Sigmoid colon (tissue), 7 donors: ENCODE data around the gene TMEM11. TPM values are rescaled to one million over a fixed set of nuclear protein-coding genes. Genes with fewer than 3 reads are reported as not detected.
A peak's percentile ranks its signal among the peaks of the same experiment; 100 is the strongest.
"Not testable (repeated sequence)": the region's sequence is repeated elsewhere in the genome, so short reads cannot be mapped to it uniquely, and the experiment has no call there.

Experiments used
- DNase-seq: peaks from one replicate; pipeline ENCODE4 v3.0.0-alpha.2; 2019
- H3K27ac ChIP-seq, 4 donors: fragments of 200-600 bp; sonication (generic); one replicate each; pipeline ENCODE4 v1.5.1; 2016 to 2019; ENCODE audit warnings: mild to moderate bottlenecking in 1 of 4
- H3K27me3 ChIP-seq, 3 donors: fragments of 200-600 bp; sonication (generic); one replicate each; pipeline ENCODE4 v1.5.1; 2019; ENCODE audit warnings: mild to moderate bottlenecking in 1 of 3
- H3K36me3 ChIP-seq, 4 donors: fragments of 200-600 bp; sonication (generic); one replicate each; pipeline ENCODE4 v1.5.1; 2016 to 2019
- H3K4me1 ChIP-seq, 4 donors: fragments of 200-600 bp; sonication (generic); one replicate each; pipeline ENCODE4 v1.5.1; 2017 to 2019
- H3K4me3 ChIP-seq, 4 donors: fragments of 200-600 bp; sonication (generic); one replicate each; pipeline ENCODE4 v1.5.1; 2017 to 2019; ENCODE audit warnings: mild to moderate bottlenecking in 2 of 4, moderate library complexity in 1 of 4
- H3K9me3 ChIP-seq, 4 donors: fragments of 200-600 bp in 3 of 4; sonication (generic) in 3 of 4; one replicate each; pipeline versions ENCODE4 v1.5.1 to v1.6.1; 2013 to 2019
- EP300 ChIP-seq, 4 donors: sonication (generic); formaldehyde crosslinking; IDR thresholded peaks; one replicate each; pipeline ENCODE4 v1.6.1; 2017; ENCODE audit warnings: antibody characterized with exemption in 4 of 4
- POLR2A ChIP-seq, 2 donors: fragments of 450-650 bp; IDR thresholded peaks; one replicate each; pipeline ENCODE4 v1.6.1; 2016; ENCODE audit warnings: antibody characterized with exemption in 2 of 2, mild to moderate bottlenecking in 2 of 2, moderate library complexity in 2 of 2
- POLR2AphosphoS5 ChIP-seq, 4 donors: sonication (generic); formaldehyde crosslinking; IDR thresholded peaks; one replicate each; pipeline ENCODE4 v1.6.1; 2017; ENCODE audit warnings: antibody characterized with exemption in 4 of 4
- WGBS, 2 donors: extraction: QIAGEN DNeasy Blood & Tissue Kit; methylation state at CpG; one replicate each; pipeline ENCODE4 v1.1.7; 2013; 5-methylcytosine and 5-hydroxymethylcytosine counted together
- intact Hi-C: fragments of 100-400 bp; cut with DNase I; formaldehyde crosslinking; loops from one replicate; pipeline ENCODE4 v1.15.1; 2023
- polyA plus RNA-seq, 3 donors: library from polyadenylated mRNA; stranded (reverse); fragments of 200-250 nt; gene quantifications; one replicate each; pipeline ENCODE4 v1.2.3, GENCODE V29; 2013
- total RNA-seq, 4 donors: library from RNA; depleted of rRNA; stranded (reverse); fragments of >200 nt; gene quantifications; one replicate each; pipeline ENCODE4 v1.1.0, GENCODE V29; 2016
- TF ChIP-seq, protein P1 (sequence below), 4 experiments: fragments of 450-650 bp in 3 of 4; fragments of 200-600 bp in 1 of 4; IDR thresholded peaks; one replicate each; pipeline ENCODE4 v1.5.1; 2016 to 2019; ENCODE audit warnings: antibody characterized with exemption in 4 of 4, mild to moderate bottlenecking in 3 of 4, moderate library complexity in 2 of 4
- donor health status: healthy with polysubstance abuse.
- donor health status: Bipolar disorder and iron deficiency.
- donor health status: healthy.

TMEM11 gene
- total and polyA plus RNA-seq, 7 donors: 14.5 to 51.6 (median 27.8) TPM

DNA sequence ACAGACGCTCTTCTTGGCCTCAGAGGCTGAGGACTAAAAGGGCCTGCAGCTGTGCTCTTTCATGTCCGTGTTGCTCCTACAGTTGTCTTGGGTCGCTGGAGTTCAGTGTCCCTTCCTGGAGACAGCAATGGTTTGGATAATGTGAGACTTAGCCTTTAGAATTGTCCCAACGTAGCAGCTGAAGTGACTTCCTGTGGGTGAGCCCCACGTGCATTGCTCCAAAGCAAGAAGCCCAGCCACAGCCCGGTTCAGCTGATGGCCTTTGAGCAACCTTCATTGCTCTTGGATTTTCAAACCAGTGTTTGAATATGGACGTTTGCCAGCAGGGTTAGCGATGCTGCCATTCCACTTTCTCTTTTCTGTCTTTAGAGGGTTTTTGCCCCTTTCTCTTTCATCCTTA, 19.7 kb downstream of the TMEM11 start:
- intact Hi-C loops: no loop called here
- no peaks in the 10 kb centered on the region for H3K9me3 ChIP-seq
- H3K4me1 ChIP-seq: peaks cover 0 to 18% (median 9%) of the 10 kb centered on the region in 4 donors
- H3K36me3 ChIP-seq: peaks cover 5 to 23% (median 18%) of the 10 kb centered on the region in 4 donors
- no peak overlapping the region for H3K4me3 ChIP-seq
- TF ChIP-seq, protein P1, sequence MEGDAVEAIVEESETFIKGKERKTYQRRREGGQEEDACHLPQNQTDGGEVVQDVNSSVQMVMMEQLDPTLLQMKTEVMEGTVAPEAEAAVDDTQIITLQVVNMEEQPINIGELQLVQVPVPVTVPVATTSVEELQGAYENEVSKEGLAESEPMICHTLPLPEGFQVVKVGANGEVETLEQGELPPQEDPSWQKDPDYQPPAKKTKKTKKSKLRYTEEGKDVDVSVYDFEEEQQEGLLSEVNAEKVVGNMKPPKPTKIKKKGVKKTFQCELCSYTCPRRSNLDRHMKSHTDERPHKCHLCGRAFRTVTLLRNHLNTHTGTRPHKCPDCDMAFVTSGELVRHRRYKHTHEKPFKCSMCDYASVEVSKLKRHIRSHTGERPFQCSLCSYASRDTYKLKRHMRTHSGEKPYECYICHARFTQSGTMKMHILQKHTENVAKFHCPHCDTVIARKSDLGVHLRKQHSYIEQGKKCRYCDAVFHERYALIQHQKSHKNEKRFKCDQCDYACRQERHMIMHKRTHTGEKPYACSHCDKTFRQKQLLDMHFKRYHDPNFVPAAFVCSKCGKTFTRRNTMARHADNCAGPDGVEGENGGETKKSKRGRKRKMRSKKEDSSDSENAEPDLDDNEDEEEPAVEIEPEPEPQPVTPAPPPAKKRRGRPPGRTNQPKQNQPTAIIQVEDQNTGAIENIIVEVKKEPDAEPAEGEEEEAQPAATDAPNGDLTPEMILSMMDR (IDR thresholded peaks at IDR 0.05): no peak
- TF ChIP-seq POLR2AphosphoS5 (IDR thresholded peaks at IDR 0.05) (no peak), EP300 (IDR thresholded peaks at IDR 0.05) (no peak), POLR2A (IDR thresholded peaks at IDR 0.05) (no peak)
- peak overlapping the region in 3 of 4 donors; percentile 12 to 51 (median 15) for H3K27ac ChIP-seq
- no peaks in the 10 kb centered on the region for H3K27me3 ChIP-seq
- WGBS, 2 donors: 56 to 65% methylated on average over 8 of the region's 8 CpGs
- no peak for DNase-seq

DNA sequence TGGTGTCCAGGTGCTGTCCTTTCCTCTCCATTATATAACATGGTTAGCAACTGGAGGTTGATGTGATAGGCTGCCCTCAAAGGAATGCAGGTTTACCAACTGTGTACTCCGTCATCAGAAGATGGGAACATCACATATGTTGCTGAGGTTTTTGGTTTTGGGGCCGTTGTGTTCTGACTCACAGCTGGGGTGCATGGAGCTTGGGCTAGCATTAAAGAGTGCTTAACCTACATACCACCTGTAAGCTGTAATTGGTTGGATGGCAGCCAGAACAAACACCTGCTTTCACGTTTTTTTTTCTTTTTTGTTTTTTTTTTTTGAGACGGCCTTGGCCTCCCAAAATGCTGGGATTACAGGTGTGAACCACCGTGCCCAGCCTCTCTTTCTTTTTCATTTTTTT, 20.9 kb downstream of the TMEM11 start:
- WGBS, 2 donors: 39 to 73% methylated on average over 5 of the region's 5 CpGs
- intact Hi-C loops: no loop called here
- peaks cover 5 to 22% (median 14%) of the 10 kb centered on the region in 4 donors for H3K36me3 ChIP-seq

DNA sequence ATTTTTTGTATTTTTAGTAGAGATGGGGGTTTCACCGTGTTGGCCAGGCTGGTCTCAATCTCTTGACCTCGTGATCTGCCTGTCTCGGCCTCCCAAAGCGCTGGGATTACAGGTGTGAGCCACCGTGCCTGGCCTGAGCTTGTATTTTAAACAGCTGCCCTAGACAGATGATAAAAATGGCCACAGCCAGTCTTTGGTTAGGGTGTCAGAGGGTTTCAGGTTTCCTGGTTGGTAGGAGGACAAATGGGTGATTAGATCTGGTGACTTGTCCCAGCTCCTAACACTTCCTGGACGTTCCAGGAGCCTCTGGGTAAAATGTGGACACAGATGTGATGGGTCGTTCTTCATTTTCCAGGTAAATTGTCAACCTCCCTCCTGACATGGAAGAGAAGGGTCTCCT, 21.5 kb downstream of the TMEM11 start:
- intact Hi-C loops, H3K9me3 ChIP-seq, DNase-seq, H3K4me3 ChIP-seq, H3K27me3 ChIP-seq, H3K27ac ChIP-seq: not testable (repeated sequence)
- WGBS, 2 donors: 94 to 96% methylated on average over 7 of the region's 7 CpGs
- H3K36me3 ChIP-seq: peaks cover under 1 to 16% (median 7%) of the 10 kb centered on the region in 4 donors
- peaks cover 0 to 18% (median 9%) of the 10 kb centered on the region in 4 donors for H3K4me1 ChIP-seq

More for the DNA sequence above, 20.9 kb downstream of the TMEM11 start:
- H3K27ac ChIP-seq: no peak overlapping the region
- no peak for TF ChIP-seq EP300 (IDR thresholded peaks at IDR 0.05)
- TF ChIP-seq, protein P1 (IDR thresholded peaks at IDR 0.05): no peak
- TF ChIP-seq POLR2A (IDR thresholded peaks at IDR 0.05): no peak
- TF ChIP-seq POLR2AphosphoS5 (IDR thresholded peaks at IDR 0.05): no peak
- no peak for DNase-seq
- no peak overlapping the region for H3K4me3 ChIP-seq
- H3K27me3 ChIP-seq: no peaks in the 10 kb centered on the region
- H3K4me1 ChIP-seq: peaks cover 0 to 18% (median 9%) of the 10 kb centered on the region in 4 donors
- H3K9me3 ChIP-seq: no peaks in the 10 kb centered on the region

DNA sequence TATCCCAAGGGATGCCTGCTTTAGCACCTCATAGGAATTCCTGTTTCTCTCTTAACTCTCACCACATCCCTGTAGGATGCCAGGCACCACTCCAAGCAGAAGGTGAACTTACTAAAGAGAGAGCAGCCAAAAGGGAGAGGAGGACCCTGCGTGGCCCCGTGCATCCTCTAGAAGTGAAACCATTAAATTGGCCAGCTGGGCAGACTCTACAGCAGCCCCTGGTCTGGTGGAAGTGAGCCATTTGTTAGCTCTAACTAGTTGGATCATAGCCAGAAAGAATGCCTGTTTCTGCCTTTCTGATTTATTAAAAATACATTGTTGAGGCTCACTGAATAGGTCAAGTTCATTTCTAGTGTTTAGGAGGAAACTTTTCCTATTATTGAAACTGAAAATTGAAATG, 22.3 kb downstream of the TMEM11 start:
- Histone ChIP-seq H3K4me1 (peaks cover 0 to 18% (median 9%) of the 10 kb centered on the region in 4 donors), H3K9me3 (no peaks in the 10 kb centered on the region), H3K27me3 (no peaks in the 10 kb centered on the region), H3K36me3 (peaks cover 0 to 9% (median 3%) of the 10 kb centered on the region in 4 donors), H3K27ac (peak overlapping the region in 3 of 4 donors; percentile 6 to 22 (median 9)), H3K4me3 (no peak overlapping the region)
- DNase-seq: no peak
- TF ChIP-seq POLR2AphosphoS5 (IDR thresholded peaks at IDR 0.05): no peak
- WGBS, 2 donors: 71 to 86% methylated on average over 2 of the region's 2 CpGs
- intact Hi-C loops: no loop called here

DNA sequence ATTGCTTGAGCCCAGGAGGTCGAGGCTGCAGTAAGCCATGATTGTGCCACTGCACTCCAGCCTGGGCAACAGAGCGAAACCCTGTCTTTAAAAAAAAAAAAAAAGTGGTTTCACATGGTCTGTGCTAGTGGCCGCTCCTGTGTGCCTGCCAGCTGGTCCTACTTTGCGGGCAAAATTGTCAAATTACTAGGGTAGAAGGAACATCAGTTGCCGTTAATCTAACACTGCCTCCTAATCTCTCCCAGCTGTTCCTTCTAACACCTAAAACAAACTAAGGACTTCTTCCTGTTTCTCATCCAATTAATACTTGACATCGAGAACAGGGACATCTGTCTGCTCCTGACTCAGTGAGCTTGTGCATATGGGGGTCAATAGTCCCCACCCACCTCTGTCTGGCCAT, 23.9 kb downstream of the TMEM11 start:
- Histone ChIP-seq H3K4me3 (no peak overlapping the region), H3K27ac (no peak overlapping the region), H3K4me1 (peaks cover 0 to 18% (median 9%) of the 10 kb centered on the region in 4 donors), H3K9me3 (no peaks in the 10 kb centered on the region), H3K36me3 (peaks cover 0 to 18% (median 4%) of the 10 kb centered on the region in 4 donors), H3K27me3 (no peaks in the 10 kb centered on the region)
- no peak for DNase-seq
- TF ChIP-seq POLR2A (IDR thresholded peaks at IDR 0.05): no peak
- no peak for TF ChIP-seq POLR2AphosphoS5 (IDR thresholded peaks at IDR 0.05)
- TF ChIP-seq EP300 (IDR thresholded peaks at IDR 0.05): no peak
- TF ChIP-seq, protein P1 (IDR thresholded peaks at IDR 0.05): no peak
- WGBS, 2 donors: 93 to 94% methylated on average over 6 of the region's 6 CpGs
- intact Hi-C loops: no loop called here

DNA sequence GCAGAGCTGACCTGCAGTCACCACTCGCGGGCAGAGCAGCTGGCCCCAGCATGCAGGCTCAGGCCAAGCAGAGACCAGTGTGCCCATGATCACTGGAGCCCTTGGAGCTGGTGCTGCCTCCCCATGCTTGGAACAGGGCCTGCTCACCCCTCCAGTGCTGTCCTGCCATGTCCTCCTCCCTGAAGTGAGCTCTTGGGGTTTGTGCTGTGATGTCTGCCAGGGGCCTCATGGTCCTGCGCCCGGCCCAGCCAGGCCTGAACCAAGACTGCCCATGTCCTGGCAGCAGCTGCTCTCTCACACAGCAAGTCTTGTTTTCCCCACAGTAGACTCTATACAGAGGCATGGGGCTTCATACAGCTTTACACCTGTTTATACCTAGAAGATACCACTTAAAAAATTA, 24.6 kb downstream of the TMEM11 start:
- no peak overlapping the region for H3K4me3 ChIP-seq
- H3K4me1 ChIP-seq: peaks cover 0 to 13% (median 9%) of the 10 kb centered on the region in 4 donors
- TF ChIP-seq EP300 (IDR thresholded peaks at IDR 0.05) (no peak), POLR2AphosphoS5 (IDR thresholded peaks at IDR 0.05) (no peak), POLR2A (IDR thresholded peaks at IDR 0.05) (no peak)
- TF ChIP-seq, protein P1 (IDR thresholded peaks at IDR 0.05): no peak
- H3K27me3 ChIP-seq: no peaks in the 10 kb centered on the region
- peaks cover 4 to 25% (median 6%) of the 10 kb centered on the region in 4 donors for H3K36me3 ChIP-seq
- 98 to 99% methylated on average over 4 of the region's 4 CpGs for WGBS, 2 donors
- intact Hi-C loops: no loop called here
- H3K27ac ChIP-seq: no peak overlapping the region
- H3K9me3 ChIP-seq: no peaks in the 10 kb centered on the region
- no peak for DNase-seq
